Medulla oblongata (tissue), 1 donor: ENCODE measurements around the gene LATS2.

ENCODE experiments used
- DNase-seq: peaks from one replicate; pipeline ENCODE4 v3.0.0-alpha.2; 2015; ENCODE audit errors: extremely low spot score

The LATS2 gene

DNA sequence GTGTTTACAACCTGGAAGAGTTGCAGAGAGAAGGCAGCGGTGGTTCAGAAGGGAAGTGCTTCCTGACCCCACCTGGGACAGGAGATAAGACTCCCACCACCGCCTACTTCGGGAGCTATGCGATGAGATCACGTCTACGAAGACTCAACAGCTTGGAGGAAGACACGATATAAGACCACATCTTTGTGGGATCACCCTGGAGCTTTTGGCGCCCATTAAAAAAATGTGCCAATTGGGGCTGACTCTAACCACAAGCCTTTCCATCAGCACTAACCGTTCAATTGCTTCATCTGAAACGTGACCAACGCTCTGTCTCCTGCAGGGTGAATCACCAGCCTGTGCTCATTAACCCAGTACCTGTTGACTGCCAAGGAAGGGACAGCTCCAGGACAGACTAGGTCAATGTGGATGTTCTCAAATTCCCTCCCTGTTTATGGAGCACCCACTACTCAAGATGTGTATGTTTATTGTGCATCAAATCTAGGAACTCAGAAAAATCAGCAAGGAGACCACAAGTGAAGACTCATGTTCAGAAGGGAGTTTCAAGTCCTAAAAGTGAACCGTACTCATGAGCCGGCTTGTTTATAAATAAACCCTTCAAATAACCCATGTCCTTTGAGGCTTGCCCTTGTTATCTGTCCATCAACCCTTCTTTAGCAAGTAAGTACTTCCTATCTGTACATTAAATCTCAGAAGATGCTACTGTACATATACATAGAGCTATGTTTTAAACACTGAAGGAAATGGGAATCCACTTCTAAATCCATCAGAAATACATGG is 67.5 kb downstream of the LATS2 start:
- no peak for DNase-seq

DNA sequence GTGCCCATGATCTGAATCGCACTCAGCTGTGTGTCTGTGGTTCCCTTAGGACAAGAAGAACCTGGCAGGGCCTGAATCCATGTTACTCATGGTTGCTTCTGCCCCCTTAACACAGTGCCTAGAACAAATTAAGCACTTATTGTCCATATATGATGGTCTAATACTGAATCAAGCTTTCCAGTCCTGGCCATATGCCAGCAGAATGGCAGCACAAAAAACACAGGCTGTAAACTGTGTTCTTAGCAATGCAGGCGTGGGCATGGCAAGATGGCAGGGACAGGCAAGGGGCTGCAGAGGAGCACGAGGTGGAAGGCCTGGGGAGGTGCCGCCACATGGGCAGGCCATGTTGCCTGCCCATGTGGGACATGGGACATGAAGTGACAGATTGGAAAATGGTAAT is 68.2 kb downstream of the LATS2 start:
- DNase-seq = no peak

DNA sequence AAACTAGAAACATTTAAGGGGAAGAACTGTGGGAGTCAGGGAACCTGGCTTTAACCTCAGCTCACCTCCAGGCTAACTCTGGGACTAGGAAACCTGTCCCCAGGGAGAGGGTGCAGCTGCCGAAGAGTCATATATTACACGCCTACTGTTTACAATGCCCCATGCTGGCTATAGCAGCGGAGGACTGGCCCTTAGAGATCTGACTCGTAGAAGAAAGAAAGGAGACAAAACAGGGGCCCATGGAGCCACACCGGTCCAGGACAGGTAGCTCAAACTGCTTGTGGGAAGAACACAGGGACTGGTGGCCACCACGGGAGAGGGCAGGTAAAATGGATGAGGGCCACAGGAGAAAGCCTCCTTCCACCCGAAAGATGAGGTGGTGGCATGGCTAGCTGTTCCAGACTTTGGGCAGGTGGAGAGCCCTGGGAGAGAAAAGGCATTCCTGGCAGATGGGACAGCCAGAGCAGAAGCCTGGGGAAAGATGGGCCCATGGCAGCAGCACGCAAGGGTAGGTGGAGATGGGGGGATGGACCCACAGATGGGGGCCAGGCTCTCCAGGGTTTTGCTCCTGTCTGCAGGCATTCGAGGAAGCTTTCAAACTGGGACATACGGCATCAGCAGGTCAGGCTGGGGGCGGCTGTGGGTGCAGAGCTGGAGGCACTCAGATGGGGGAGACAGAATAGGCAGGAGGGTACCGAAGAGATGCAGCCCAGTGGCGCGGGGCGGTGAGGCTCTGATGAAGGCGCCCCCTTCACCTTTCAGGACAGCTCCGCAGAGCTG is 69.5 kb downstream of the LATS2 start:
- no peak for DNase-seq

DNA sequence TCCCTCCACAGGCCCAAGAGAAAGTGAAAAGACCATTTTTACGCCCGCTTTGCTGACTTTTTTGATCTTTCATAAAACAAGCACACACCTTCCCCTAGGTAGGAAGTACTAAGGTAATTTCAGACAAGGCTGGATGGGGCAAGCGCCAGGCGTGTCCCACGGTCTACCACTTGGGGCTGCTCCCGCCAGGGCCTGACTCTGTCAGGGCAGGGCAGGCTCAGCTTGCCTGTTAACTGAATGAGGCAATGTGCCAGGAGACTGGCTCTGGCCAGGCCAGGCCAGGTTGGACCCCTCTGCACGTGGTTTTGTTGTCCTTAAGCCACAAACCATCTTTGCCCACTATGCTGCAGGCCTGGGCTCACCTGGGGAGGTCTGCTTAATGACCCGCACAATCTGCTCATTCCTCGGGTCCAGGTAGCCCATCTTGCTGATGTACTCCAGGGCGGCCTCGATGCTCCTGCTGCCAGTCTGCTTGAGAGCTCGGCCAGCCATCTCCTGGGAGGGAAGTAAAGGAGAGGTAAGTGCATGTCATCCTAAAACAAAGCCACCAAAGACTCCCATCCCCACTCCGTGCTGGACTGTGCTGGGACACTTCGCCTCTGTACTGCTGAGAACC is 70.4 kb downstream of the LATS2 start:
- no peak for DNase-seq

DNA sequence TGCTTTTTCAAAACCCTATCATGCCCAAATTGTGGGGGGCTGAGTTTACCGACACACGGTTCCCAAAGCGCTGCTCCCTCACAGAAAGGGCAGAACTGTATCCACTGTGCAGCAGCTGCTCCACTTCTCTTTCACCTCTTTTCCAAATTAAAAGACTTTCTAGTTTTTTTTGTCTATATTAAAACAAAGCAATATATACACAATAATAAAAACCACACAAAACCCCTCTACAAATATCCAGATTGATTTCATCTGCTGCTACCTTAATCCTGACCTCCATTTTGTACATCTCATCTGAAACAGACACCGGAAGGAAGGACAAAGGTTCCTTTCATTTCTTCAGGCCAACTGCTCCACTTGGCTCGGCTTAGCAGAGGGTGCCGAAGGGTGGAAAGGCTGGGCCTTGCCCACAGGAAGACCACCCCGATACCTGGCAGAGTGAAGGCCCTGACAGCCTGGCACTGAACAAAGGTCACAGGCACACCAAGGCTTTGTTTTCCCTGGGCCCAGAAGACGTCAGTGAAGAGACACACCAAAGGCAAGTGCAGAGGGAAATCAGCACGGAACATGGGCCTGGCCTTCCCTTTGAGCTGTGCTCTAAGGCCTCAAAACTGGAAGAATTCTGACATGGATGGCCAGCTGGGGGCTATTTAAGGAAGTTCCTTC is 71.6 kb downstream of the LATS2 start:
- no peak for DNase-seq

DNA sequence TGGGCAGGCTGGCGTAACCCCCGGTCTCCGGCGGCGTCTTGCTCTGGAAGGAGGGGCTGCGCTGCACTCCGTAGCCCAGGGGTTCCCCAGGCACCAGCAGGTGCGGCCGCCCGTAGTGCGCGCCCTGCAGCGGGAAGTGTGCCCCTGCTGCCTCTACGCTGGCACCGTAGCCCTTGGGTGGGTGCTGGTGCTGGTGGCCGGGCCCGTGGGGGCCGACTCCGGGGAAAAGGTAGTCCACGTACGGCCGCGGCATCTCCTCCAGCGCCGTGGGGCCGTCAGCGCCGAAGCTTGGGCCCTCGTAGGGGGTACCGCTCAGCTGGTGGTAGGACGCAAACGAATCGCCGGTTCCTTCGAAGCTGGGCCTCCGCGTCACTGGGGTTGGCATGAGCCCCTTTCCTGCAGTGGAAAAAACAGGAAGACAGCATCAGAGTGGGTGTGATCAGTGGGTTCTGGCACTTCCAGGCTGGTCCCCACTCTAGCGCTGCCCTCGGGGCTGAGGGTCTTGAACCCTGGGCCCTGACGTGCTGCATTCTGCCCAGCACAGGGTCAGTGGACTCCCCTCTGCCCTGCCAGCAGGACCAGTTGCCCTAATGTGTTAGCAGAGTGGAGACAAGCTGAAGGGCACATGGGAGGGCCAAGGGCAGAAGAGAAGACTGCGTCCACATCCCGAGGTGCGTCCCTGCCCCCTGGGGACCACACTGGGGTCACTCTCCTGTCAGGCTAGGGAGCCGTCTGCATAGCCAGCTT is 72.3 kb downstream of the LATS2 start:
- no peak for DNase-seq

DNA sequence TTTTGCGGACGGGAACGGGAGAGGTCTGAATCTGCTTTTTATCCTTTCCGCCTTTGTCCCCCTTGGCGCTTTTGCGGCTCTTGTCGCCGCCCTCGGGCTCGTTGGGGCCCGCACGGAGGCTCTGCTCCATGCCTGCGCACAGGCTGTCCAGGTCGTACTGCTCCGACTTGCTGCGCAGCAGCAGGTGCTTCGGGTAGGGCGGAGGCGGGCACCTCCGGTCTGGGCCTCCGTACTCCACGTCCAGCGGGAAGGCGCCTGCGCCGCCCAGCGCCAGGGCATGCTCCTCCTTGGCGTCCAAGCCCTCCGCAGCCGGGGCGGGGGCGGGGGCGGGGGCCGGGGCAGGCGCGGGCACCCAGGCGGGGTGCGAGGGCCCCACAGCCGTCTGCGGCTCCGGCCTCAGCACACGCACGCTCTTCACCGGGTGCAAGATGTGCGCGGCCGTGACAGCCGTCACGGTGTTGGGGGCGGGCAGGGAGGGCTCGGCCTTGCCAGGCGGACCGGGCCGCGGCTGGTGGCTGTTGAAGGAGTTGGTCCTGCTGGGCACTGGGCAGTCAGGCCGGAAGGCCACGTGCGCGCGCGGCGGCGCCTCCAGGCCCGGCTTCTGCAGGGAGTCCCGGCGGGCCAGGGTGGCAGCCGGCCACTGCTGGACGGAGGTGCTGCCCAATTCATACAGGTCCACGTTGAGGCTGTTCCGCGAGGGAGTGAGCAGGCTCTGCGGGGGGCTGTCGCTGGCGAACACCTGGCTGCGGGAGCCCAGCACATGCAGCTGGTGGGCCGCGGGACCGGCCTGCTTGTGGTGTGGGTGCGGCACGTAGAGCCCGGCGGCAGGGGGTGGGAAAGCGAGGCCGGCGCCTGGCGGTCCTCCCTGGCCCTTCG is 73.1 kb downstream of the LATS2 start:
- no peak for DNase-seq

DNA sequence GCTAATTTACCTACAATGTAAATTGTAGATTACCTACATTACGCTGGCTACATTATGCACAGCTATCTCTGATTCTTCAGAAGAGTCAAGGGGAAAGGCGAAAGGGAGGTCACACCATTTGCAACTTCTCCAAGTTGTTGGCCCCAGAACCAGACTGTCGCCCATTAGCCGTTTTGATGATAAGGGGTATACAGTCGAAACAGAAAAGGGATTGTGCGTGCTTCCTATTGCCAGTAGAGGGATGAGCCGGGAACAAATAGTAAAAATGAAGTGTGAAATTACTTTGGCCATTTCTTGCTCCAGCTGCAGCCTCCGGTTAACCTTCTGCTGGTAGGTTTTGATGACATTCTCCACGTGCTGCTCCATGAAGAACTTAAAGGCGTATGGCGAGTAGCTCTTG is 73.8 kb downstream of the LATS2 start:
- DNase-seq = no peak

DNA sequence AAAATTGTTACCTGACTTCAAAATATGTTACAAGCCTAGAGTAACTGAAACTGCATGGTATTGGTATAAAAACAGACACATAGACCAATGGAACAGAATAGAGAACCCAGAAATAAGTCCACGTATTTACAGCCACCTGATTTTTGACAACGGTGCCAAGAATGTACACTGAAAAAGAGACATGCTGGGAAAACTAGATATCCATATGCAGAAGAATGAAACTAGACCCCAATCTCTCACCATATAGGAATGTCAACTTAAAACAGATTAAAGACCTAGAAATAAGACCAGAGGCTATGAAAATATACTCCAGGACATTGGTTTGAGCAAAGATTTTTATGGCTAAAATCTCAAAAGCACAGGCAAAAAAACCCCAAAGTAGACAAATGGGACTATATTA is 76.5 kb downstream of the LATS2 start:
- no peak for DNase-seq

DNA sequence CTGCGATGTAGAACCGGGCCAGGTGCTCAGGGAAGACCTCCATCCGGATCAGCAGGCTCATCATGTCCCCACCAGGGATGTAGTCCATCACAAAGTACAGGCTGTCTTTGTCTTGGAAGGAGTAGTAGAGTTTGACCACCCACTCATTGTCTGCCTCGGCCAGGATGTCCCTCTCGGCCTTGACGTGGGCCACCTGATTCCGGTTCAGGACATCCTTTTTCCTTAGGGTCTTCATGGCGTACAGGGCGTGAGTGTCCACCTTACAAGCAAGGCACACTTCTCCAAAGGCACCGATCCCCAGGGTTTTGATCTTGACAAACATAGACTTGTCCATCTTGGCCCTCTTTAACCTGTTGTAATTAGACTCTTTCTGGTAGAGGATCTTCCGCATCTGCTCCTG is 78.0 kb downstream of the LATS2 start:
- DNase-seq = no peak

DNA sequence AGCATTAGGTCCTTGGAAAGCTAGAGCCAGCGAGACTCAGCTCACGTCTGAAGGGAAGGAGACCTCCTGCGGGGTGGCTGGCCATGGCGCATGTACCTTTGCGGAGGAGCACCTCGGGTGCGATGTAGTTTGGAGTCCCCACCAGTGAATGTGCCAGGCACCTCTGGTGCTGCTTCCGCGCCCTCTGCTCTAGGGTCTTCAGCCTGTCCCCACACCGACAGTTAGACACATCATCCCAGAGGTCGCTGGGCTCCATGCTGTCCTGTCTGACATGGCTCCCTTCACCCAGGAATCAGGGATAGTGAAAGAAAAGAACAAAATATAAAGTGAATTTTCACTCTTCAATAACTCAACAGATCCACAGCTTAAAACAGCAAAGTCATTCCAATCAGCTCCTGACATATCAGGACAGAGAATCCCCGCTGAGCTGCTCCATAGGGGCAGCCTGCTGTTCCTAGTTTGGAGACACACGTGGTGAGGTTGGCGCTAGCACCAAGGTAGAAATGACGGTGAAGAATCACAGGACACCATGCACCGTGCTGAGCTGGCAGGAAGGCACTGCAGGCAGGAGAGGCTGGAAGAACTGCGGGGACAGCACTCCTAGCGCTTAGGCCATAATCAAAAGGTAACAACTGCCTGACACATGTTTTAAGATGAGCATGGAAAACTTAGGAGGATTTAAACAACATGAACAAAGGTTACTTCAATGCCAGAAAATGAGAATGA is 79.9 kb downstream of the LATS2 start:
- no peak for DNase-seq

DNA sequence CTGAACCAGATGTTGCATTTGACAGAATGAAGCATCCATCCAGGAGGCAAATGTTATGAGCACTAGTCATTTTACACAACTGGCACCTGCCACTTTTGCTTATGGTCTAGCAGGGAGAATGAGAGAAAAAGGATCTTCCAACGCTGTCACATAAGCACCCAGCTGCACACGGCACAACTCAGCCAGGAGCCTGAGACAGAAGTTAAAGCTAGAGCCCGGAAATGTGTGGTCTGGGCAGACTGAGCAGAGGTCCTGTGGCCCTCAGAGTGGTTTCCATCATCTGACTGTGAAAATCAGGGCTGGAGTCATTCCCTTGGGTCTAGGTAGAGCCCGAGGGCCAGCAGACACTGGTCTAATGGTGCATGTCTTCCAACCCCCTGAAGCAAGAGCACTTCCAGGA is 80.5 kb downstream of the LATS2 start:
- no peak for DNase-seq

DNA sequence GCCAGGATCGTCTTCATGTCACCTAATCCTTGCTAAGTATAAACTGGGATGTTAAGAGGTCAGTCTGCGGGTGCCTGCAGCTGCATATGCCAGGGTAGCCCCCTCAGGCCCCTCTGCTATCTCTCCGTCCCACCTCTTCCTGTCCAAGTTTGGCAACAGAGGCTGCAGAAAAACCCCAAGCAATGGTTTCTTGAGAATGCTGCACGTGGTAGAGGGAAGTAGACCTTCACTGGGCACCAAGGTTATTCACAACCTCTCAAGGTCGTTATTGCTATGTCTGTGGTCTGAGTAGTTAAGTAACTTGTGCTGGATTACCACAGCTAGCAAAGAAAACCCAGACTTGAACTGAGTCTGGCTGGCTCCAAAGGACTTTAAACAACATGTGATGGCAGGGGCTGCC is 81.0 kb downstream of the LATS2 start:
- no peak for DNase-seq

DNA sequence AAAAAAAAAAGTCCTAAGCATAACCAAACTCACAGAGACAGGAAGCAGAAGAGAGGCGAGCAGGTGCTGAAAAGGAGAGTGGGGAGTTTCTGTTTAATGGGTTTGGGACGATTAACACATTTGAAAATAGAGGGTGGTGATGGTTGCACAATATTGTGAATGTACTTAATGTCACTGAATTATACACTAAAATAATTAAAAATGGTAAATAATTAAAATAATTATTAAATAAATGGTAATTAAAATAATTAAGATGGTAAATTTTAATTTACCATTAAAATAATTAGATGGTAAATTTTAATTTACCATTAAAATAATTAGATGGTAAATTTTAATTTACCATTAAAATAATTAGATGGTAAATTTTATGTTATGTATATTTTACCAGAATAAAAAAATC is 84.0 kb downstream of the LATS2 start:
- no peak for DNase-seq

DNA sequence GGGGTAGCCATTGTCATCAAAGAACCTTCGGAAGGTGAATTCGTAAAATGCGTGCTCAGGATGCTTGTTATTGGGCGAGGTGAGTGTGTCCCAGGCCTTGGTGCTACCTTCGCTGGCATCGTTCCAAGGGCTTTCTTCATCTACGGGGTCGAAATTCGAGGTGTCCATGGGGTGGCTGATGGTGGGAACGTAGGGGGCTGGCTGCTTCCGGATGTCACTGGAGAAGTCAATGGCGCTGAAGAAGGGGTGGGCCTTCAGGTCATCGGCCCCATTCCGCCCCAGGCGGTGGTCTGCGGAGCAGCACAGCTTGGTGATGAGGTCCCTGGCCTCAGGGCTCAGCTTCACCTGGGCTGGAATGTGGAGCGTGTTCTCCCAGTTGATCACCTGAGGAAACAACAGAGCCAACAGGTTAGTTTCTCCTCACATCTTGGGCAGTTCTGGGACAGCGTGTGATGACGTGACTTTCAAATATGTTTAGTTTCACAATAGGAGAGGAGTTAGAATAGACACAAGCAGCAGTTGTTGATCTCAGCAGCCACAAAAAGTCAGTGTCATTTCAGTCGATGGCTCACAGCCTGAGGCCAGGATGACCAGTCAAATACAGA is 86.3 kb downstream of the LATS2 start:
- DNase-seq = no peak

DNA sequence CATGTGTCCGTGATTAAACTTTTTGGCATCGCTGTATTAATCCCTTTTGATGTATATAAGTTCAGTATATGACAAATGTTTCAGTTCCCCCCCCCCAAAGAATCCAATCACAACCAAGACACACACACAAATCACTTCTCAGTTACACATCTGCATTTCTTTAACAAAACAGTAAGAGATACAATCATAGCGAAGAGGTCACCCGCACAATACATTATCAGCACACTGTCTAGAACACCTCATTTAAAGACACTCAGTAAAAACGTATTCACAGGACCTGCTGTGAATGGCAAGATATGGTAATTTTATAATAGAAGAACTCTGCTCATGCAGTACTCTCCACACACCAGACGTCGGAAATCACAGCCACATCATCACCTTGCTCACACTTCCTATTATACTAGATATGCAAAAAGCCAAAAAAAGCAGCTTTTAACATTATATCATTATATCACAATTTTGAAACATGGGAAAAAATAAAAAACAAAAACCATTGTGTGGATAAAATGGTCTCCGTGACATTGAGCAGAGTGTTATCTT is 87.4 kb downstream of the LATS2 start:
- DNase-seq = no peak

DNA sequence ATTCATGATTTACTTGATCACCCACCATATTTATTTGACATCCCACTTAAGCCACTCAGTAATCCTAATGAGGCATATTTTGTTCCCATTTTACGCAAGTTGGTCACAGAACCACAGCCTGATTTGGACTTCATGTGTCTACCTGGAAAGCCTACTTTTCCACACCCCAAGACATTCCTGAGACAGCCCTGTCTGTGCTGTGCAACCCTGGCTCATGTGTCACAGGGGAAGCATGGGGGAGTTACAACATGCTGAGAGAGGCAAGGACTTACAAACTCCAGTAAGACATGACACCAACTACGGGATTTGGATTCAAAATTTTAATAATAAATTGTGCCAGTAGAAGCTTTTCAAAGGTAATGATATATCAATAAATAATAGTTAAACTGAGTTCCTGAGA is 88.7 kb downstream of the LATS2 start:
- DNase-seq = no peak

DNA sequence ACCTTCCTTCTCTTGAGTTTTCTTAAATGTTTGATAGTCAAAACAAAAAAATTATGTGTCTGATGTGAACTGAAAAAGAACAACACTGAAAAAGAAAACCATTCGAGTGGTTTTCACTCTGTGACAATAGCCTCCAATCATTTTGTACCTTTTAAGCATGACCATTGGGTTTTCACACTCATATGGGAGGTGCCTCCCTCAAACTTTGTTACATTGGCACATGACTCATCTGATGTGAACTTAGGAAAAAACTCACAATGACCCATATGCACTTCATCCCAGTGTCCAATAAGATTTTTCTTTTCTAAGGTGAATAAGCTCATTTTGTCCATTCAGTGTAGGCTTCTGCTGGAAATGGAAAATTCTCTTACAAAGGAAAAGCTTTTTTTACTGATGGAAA is 92.2 kb downstream of the LATS2 start:
- DNase-seq = no peak

DNA sequence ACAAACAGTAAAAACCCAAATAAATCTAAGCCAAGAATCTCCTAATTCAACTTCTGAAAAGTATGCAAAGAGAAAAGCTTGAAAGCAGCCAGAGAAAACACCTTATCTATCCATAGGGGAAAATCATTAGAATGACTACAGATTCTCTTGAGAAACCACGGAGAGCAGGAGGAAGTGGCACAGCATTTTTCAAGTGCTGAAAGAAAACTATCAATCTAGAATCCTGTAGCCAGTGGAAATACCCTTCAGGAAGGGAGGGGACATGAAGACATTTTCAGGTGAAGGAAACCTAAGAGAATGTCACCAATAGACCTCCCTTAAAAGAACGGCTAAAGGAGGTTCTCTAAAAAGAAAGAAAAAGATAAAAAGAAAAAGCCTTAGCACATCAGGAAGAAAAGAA is 92.6 kb downstream of the LATS2 start:
- no peak for DNase-seq
